ENCODE results near the gene CRMP1. TPM values are rescaled to one million over a fixed set of nuclear protein-coding genes. Genes with fewer than 3 reads are reported as not detected.

CRMP1 gene
- 14.1 and 17.1 TPM in 2 replicates for total RNA-seq (2014; rRNA removed; shearing (Covaris generic))

DNA sequence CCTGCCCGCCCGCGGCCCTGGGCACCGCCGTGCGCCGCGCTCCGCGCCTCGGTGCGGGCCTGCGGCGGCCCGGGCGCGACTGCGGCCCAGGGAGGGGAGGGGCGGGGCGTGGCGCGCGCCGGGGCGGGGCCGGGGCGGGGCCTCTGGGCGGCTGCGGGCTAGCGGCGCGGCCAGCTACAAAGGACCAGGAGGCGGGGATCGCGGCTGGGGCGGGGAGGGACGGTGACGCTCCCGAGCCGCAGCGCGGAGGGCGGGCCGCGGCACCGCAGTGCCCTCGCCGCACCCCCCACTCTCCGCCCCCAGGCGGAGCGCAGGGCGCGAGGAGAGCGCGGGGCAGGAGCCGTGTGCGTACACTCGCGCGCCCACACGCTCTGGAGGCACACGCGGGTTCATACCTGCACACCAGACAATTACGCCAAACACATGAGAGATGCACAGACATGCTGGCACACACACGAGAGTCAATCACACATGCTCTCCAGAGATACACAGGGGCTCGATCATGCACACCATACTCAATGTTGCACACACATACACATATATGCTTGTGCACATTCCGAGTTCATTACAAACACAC is at the start of gene CRMP1:
Gene CRMP1, minus strand, starts transcription at position 83 of the 577 bp plus-strand sequence. CDS start 117 bp downstream, outside the sequence.
- DNase-seq (ENCODE audit: low read depth): peak; percentile 73

DNA sequence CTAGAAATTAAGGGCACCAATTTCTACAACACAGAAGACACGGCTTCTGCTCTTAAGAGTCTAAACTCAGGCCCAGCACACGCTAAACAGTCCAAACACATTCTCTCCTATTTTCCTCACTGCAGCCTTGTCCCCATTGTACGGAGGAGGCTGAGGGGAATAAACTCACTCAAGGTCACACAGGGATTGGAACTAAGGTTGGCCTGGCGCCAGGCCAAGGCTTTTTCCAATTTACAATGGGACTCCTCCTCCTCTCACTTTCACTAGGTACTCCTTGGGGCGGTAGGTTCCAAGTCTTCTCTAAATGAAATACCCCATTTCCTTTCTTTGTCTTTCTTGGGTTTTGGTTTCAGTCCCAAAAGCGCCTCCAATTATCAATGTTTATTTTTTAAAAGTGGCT is 48.7 kb upstream of the CRMP1 start:
- DNase-seq (ENCODE audit: low read depth): no peak

DNA sequence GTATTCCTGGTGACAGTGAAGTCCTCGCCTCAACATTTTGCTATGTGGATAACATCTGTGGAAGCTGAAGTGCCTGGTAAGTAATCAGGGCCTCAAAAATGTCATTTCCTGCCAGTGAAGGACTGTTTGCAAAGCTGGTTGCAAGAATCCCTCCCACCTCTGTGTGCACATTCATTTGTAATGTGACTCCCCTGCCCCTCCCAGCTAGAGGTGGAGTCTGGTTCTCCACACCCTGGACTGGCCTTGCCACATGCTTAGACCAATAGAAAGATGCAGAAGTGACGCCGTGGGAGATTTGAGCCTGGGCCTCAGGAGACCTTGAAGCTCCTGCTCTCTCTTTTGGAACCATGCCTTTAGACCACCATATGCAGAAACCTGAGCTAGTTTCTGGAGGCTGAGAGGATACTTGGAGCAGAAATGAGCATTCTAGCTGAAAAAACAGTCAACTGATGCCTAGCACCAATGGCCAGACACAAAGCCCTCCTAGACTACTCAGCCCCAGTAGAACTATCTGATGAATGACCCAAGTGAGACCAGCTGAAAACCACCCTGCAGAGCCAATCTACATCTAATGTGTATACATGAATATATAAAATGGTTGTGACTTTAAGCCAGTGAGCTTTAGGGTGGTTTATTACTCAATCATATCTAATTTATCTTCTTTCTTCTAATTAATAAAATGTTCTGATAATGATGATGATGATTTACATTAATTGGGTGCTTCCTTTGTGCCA is 47.8 kb upstream of the CRMP1 start:
- DNase-seq (ENCODE audit: low read depth): peak; percentile 88

DNA sequence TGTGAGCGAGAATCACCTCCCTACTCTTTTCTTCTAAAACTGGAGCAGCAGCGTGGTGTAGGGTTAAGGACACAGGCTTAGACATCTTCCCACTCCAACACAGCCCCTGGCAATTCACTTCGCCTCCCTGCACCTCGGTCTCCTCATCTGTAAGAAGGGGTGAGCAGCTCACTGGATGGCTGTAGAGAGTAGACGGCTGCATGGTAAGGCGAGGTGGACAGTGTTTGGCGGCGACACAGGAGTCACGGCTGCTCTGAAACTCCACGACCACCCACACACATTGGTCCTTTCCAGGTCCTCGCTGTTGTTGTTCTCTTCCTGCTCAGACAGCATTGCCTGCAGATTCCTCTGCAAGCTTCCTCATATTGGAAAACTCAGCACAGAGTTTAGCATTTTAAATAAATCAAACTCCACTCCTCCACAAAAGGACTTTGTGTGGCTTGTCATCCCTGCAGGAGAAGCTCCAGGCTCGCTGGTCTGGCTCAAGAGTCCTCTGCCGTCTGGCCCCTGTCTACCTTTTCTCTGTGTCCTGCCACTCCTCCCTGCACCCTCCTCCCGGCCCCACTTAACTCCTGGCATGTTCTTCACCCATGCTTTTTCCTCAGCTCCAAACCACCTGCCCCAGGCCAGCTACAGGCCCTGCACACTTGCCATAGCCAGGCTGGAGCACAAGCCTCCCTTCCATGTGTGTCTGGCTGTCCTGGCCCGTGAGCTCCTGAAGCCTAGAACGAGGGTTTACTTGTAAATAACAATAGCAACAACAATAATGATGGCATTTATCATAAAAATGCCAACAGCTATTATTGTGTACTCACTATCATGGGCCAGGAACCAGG is 41.3 kb upstream of the CRMP1 start:
- no peak for DNase-seq (ENCODE audit: low read depth)

DNA sequence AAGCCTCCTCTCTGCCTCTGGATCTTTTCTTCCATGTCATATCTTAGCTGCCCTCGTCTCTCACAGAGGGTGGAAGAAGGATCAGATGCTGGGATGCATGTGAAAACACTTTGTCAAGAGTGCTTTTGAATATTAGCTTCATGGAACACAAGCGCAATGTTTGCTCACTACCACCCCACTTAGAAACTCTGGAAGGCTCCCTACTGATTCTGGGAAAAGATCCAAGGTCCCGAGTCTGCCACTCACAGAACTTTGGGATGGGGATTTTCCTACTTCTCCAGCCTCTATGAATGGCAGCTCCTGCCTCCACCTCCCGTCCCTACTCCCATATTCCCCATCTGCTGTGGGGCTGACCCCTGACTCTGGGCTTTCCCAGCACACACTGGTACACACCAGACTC is 40.2 kb upstream of the CRMP1 start:
- no peak for DNase-seq (ENCODE audit: low read depth)

DNA sequence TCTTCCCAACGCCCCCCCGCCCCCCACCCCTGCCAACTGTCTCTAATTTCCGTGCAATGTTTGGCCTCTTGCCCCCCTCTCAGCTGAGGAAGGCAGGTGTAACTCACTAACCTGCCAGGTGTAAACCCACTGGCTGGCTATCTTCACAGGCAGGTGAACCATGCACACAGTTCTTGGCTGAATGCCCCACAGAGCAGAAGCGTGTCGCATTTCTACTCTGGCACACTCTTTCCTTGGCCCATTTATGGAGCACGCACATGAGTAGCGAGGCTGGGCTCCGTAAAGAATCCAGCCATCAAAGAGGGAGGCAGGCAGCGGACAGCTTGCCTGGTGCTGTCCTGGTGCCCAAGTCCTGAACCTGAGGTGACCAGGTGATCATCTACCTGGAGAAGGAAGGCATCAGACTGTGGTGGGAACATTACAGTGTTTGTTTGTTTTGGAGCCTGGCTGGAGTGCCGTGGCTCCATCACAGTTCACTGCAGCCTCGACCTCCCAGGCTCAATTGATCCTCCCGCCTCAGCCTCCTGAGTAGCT is 39.2 kb upstream of the CRMP1 start:
- no peak for DNase-seq (ENCODE audit: low read depth)

DNA sequence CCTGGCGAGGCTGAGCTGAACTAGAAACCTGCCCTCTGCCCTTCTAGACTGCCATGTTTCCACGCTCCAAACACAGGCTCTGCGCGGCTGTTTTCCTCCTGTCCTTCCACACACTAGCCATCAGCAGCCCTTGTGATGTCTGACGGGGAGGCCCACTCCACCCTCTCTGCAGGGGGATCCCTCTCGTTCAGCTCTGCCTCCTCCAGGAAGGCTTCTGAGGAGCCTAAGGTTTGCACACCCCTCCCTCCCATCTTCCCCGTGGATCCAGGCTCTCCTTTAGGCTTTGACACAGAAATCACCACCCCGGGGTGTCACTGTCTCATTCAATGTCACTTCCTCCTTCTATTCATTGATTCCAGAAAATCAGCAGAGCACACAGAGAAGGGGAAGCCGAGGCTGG is 38.6 kb upstream of the CRMP1 start:
- DNase-seq (ENCODE audit: low read depth): no peak

DNA sequence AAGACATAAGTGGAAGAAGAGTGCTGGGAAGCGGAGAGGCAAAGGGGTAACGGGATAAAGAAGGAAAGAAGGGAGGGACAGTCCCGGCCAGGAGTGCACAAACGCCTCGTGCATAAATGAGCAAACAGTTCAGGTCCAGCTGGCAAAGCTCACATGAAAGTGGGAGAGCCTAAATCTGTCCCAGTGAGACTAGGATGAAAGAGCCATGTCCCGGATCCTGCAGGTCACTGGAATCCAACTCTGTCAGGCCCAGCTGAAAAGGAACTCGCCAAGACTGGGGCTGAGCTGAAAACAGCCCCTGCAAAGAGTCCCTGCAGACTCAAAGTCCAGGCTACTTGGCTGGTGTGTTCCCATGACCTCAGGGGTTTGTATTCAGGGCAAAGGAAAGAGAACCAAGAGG is 38.0 kb upstream of the CRMP1 start:
- DNase-seq (ENCODE audit: low read depth): no peak

DNA sequence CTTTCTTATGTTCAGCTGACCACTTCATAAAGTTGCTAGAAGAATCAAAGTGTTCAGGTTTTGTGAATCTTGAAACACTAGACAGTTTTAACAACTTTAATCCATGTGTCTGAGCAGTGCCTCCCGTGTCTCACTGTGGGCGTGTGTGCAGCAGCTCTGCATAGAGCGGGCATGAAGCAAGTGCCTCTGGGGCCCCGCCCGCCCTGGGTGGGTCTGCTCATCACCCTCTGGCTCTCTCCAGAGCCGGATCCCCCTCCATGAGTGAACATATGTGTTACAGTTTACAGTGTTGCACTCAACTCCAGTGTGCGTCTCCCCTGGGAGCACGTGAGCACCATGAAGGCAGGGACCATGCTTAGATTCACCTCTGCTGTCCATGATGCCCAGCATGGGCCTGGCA is 37.6 kb upstream of the CRMP1 start:
- no peak for DNase-seq (ENCODE audit: low read depth)

DNA sequence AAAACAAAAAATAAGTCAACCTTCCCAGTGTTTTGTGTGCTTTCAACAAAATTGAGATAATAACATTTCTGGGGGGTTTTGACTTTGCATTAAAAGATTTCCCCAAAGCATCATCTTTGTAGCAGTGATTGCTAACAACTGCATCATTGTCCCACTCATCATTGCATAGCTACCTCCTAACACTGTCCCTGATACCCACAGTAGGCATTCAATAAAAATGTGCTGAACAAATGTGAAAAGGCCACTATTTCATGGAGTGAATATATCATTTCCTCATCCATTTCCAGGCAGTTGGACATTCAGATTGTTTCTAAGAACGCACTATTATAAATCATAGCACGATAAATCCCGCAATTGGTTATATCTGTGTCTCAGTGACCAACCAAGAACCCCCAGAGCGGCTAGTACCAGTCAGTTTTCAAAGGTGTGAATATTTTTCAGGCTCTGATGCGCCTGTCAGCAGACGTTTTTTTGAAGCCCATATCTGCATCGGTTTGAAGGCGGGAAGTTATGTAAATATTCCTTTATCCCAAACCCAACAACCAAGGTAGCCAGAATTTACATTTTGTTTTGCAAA is 36.0 kb upstream of the CRMP1 start:
- DNase-seq (ENCODE audit: low read depth): no peak

DNA sequence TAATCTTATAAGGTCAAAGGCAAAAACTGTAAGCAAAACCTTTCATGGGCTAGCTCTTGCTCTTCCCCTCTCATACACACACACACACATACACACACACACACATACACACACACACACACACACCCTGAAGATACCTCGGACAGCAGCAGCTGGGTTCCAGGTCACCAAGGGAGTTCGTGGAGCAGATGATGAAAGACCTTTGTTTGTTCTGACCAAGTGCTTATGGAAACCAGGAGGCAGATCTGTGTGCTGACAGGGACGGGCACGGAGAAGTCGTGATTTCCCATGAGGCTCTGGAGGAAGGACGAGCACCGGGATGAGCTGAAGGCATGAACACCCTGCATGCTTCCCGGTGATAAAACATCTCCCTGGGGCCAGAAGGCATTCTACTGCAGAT is 35.4 kb upstream of the CRMP1 start:
- no peak for DNase-seq (ENCODE audit: low read depth)

DNA sequence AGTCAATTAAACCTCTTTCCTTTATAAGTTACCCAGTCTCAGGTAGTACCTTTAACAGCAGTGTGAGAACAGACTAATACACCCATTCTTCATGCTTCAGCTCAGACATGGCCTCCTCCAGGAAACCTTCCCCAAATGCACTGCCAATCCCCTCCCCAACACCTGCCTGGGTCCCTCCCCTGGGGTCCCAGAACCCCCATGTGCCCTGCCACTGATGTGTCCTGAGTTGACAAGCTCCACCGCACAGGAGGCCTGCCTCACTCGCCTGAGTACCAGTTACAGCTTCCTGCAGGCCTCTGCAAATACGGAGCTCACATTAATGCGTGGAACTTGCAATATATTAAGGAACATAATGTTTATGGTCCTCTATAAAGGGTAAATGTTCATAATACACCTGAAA is 34.9 kb upstream of the CRMP1 start:
- DNase-seq (ENCODE audit: low read depth): no peak

DNA sequence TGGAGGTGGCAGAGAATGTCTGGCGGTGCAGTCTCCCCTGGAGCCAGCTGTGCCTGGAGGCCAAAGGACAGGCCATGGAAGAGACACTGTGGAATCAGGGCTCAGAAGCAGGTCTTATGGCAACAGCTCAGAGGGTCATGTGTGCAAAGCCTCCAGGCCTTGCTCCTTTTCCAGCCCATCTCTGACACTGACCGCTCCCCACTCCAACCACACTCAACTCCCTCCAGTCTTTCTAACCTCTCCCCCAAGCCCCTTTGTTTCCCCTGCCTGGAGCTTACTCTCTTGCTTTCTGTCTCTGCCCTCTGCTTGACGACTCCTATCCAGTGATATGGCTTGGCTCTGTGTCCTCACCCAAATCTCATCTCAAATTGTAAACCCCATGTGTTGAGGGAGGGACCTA is 34.2 kb upstream of the CRMP1 start:
- DNase-seq (ENCODE audit: low read depth): no peak

DNA sequence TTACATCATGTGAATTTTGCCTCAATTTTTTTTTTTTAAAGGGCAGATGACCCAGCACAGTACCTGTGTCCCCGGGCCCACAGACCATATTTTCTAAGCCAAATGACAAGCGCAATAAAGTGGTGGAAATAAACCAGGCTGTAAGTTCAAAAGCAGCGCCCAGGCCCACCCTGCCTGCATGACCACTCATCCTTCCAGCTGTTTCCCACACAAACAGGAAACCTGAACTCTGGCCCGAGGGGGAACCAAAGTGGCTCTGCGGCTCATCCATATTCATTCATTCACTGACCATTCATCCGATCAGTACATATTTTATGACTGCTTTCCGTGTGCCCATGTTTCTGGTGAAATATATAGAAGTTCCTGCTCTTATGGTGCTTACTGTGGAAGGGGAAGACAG is 33.7 kb upstream of the CRMP1 start:
- DNase-seq (ENCODE audit: low read depth): no peak

DNA sequence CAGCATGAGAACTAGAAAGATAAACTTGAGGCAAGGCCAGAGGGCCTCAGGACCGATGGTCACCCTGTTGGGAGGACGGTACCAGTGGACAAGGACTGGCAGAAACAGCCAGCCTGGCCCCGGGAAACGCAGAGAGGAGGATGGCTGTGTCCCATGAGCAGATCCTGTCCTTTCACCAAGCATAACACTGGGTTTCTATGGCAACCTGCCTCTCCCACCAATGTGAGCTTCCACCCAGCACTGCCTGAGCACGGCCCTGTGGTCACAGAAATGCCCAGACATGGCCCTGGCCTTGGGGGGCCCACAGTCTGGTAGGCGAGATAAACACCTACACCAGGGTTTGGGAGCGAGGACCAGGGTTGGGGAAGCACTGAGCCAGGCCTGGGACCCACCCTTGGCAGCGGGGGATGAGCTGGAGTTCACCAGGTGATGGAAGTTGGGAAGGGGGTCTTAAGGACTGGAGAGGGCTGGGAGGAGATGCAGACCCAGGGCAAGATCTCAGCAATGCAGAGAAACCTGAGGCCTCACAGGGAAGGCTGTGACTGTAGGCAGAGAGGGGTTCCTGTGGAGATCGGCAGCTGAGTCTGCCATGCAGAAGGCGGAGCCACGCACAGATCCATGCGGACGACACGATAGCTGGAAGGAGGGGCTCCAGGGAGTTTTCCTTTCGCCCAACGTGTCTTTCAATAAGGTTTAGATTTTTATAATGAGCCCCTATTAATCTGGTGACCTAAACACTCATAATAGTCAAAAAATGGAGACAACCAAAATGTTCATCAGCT is 32.7 kb upstream of the CRMP1 start:
- DNase-seq (ENCODE audit: low read depth): no peak

DNA sequence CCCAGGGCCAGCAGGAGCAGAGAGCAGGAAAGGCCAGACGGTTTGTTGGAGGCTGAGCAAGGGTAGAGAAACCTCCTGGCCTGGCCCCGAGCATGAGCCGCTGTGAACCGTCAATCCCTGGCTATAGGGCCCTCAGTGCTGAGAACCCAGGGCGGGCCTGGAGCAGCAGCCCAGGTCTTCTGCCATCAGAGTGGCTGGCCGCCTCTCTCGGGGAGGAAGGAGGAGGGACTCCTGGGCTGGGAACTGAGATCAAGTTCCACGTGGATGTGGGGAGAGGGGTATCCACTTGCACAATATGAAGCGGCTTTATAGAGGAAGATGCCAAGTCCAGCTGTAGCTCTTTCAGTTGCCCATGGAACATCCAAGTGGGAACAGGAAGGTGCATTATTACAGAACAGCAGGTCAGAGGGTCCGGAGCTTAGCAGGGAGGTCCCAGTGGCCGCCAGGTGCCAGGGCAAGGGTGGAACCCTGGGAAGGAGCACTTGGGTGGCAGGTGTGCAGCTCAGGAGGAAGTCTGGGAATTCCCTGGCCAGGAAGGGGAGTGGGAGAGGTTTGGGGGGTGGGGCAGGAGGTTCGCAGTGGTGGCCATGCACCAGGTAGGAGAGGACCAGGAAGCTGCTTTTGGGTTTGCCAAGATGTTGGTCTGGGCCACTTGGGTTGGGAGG is 31.7 kb upstream of the CRMP1 start:
- no peak for DNase-seq (ENCODE audit: low read depth)

DNA sequence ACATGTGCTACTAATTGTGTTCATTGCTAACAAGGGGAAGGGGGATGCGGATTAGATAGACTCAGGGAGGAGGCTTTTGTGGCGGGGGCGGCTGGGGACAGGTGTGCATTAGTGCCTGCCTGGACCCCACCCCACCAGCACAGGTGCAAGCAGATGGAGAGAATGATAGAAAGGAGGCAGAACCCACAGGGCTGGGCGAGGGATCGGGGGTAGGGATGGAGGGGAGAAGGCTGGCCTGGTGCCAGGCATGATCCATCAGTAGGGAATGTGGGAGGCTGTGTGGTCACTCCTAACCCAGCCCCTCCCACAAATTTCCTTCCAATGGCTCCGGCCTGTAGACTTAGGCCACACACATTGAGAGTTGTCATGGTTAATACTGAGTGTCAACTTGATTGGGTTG is 30.5 kb upstream of the CRMP1 start:
- peak; percentile 70 for DNase-seq (ENCODE audit: low read depth)

DNA sequence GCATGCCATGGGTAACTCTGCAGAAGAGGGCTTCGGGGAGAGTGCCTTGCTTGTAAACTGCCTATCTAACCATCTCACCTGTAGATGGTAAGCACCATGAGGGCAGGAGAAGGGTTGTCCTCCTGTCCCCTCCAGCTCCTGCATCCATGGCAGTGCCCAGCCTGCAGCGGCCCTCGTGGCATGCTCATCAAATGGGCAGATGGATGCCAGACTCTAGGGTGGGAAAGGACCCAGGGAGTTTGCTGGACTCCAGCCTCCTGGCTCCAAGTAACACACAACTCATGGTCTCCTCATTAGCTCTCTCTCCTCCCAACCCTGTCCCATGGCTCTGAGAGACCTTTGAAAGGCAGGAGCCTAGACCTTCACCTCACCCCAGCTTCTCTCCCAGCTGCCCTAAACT is 29.7 kb upstream of the CRMP1 start:
- DNase-seq (ENCODE audit: low read depth): no peak

DNA sequence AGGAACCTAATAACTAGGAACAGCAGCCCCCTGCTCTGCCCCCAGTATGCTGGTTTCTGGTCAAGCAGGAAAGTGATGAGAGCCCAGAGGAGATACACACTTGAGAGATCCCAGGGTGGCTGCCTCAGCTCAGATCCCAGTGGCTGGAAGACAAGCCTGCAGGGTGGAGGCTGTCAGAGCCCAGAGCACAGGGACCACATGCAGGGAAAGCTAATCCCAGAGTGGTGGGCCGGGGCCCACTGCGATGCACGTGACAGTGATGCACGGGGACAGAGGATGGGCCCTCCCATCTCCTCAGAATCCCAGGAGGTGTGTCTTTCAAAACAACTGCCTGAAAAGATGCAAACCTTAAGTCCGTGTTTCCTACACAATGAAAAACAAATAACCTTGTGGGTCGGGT is 29.1 kb upstream of the CRMP1 start:
- DNase-seq (ENCODE audit: low read depth): no peak

DNA sequence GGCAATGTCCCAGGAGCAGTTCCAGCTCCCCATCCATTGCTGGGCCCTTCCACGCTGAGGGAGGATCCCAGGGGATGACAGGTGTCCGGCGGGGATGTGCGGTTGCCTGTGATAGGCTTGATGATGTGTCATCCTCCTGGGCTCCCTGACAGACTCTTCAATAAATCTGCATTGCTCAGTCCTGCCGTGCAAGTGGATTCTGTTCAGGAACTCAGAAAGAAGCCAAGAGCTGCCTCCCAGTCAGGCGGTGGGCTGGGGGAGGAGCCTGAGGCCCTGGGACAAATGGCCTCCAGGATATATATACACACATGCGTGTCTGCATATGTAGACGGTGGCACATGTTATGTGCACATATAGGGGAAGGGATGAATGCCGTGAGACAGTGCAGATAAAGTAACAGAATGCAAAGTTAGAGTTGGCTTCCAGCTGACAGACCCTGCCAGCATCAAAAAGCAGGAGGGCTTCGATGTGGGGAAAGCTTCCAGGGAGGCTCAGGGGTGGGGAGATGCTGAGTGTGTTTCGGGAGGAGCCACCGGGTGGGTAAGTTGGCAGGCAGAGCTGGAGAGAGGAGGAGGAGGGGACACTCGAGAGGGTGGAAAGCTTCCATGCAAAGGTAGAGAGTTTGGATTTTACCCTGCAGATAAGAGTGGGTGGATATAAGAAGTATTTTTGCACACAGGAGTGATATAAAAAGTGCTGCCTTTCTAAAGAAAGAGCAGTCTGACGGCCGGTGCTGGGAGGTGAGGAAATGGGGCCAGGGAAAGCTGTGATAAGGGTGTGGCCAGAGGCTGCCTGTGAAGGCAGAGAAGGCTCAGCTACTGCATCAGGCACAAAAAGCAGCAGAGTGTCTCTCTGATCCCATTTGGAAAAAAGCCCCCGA is 28.5 kb upstream of the CRMP1 start:
- peak; percentile 30 for DNase-seq (ENCODE audit: low read depth)

Data from Daoy (cell line).